Vein endothelial cell (primary cell): ENCODE data around the gene SRSF11. TPM values are rescaled to one million over a fixed set of nuclear protein-coding genes. Genes with fewer than 3 reads are reported as not detected.

ENCODE experiments used
- small RNA-seq: library from RNA; depleted of rRNA; stranded (forward); fragments of <200 nt; gene quantifications from one replicate; pipeline ENCODE3, GENCODE V24; 2012
- total RNA-seq: library from RNA; depleted of rRNA; stranded (reverse); fragments of >200 nt; gene quantifications from 2 replicates; pipeline ENCODE4 v1.2.3, GENCODE V29; 2012

Gene SRSF11, protein sequence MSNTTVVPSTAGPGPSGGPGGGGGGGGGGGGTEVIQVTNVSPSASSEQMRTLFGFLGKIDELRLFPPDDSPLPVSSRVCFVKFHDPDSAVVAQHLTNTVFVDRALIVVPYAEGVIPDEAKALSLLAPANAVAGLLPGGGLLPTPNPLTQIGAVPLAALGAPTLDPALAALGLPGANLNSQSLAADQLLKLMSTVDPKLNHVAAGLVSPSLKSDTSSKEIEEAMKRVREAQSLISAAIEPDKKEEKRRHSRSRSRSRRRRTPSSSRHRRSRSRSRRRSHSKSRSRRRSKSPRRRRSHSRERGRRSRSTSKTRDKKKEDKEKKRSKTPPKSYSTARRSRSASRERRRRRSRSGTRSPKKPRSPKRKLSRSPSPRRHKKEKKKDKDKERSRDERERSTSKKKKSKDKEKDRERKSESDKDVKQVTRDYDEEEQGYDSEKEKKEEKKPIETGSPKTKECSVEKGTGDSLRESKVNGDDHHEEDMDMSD
- 119 and 146 TPM in 2 replicates for total RNA-seq

GRCh38 chr1:70221238-70222121, at the start of gene SRSF11:
Gene SRSF11 (plus strand): TSS chr1:70221380. CDS start chr1:70221637, 257 bp downstream.

DNA sequence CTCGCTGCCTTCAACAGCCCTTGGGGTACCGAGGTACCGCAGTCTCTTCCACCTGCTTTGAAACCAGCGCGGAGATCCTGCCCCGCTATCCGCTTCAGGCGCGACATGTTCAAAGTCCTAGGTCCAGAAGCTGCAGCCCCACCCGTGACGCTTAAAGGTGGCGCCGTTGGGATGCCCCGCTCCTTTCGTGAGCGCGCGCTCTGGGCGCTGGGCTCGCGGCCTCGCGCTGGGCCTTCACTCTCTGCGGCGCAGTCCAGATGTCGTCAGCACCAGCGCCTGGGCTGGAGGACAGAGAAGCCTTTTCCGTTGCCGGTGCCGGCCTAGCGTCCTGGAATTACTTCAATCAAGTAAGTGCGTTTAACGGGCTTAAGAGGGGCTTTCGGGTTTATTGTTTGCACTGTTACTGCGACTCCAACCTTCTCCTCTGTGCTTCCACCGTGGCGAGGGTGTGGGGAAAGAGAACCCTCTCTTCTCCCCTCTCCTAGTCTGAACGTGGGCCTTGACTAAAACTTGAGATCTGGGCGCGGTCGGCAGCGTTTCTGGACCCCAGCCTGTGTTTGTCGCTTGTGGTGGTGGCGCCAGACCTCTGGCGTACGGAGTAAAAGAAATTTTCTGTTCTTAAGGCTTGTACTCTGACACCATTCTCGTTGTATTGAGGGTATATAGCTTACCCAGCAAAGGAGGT, 15.6 kb upstream of the SRSF11 start, which contains the start of gene LRRC40:
Gene LRRC40 (minus strand): TSS at position 146 of the 685 bp plus-strand sequence. CDS start 39 bp downstream, at position 107.

Small RNA genes lying within 50 kb of the gene (small RNA-seq; reads per million reads assigned to genes)
- not detected for gene RN7SL242P

Other genes with a start within 250 kb of the SRSF11 start
- 22.9 and 30.1 TPM in 2 replicates for gene LRRC40, start 15.8 kb upstream of the SRSF11 start, total RNA-seq
- gene ANKRD13C, start 133.3 kb downstream of the SRSF11 start, total RNA-seq: 26.5 and 30.6 TPM in 2 replicates
- 1.8 and 2.6 TPM in 2 replicates for gene CTH, start 189.9 kb downstream of the SRSF11 start, total RNA-seq